Measurements from ENCODE around the gene TMEFF2.

DNA sequence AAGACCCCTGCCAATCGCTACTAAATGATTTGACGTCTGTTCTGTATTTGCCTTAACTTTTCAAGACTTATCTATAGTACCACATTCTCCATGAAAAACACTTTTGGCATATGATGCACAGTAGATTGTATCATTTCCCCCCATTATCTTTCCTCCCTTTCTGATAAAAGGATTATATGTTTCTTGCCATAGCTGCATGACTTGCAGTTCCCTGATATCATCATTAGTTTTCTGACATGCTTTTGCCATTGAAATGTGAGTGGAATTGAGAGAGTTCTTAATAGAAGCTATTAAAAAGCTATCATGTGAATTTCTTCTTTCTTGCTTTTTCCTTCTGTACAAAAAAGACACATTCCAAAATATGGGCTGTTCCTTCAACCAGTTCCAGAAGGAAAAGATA is 130.3 kb downstream of the TMEFF2 start:
- TF ChIP-seq, protein P1, sequence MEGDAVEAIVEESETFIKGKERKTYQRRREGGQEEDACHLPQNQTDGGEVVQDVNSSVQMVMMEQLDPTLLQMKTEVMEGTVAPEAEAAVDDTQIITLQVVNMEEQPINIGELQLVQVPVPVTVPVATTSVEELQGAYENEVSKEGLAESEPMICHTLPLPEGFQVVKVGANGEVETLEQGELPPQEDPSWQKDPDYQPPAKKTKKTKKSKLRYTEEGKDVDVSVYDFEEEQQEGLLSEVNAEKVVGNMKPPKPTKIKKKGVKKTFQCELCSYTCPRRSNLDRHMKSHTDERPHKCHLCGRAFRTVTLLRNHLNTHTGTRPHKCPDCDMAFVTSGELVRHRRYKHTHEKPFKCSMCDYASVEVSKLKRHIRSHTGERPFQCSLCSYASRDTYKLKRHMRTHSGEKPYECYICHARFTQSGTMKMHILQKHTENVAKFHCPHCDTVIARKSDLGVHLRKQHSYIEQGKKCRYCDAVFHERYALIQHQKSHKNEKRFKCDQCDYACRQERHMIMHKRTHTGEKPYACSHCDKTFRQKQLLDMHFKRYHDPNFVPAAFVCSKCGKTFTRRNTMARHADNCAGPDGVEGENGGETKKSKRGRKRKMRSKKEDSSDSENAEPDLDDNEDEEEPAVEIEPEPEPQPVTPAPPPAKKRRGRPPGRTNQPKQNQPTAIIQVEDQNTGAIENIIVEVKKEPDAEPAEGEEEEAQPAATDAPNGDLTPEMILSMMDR (IDR thresholded peaks at IDR 0.05), result no peak
- TF ChIP-seq POLR2A (IDR thresholded peaks at IDR 0.05), result no peak
